Measurements from ENCODE around the gene DDX10. TPM values are rescaled to one million over a fixed set of nuclear protein-coding genes. Genes with fewer than 3 reads are reported as not detected.

The DDX10 gene
- total RNA-seq, 4 donors from 2014 or later = 8.8 to 27.7 (median 14.6) TPM

DNA sequence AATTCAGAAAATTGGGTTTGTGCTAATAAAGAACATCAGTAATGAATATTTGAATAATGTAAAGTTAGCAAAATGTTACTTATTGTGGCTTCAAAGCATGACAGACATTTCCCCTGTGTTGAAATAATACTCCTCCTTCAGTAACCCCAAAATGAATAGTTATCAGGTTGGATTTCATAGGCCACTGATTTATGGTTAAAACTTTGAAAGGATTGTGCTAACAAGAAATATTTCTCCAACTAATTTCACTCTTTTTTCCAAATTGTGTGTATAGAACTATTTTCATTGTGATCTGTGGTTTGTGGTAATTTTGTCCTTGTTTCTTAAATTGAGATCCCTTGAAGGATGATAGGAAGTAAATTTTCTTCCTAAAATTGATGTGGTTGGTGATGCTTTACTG is 7.9 kb downstream of the DDX10 start:
- TF ChIP-seq, protein P1, sequence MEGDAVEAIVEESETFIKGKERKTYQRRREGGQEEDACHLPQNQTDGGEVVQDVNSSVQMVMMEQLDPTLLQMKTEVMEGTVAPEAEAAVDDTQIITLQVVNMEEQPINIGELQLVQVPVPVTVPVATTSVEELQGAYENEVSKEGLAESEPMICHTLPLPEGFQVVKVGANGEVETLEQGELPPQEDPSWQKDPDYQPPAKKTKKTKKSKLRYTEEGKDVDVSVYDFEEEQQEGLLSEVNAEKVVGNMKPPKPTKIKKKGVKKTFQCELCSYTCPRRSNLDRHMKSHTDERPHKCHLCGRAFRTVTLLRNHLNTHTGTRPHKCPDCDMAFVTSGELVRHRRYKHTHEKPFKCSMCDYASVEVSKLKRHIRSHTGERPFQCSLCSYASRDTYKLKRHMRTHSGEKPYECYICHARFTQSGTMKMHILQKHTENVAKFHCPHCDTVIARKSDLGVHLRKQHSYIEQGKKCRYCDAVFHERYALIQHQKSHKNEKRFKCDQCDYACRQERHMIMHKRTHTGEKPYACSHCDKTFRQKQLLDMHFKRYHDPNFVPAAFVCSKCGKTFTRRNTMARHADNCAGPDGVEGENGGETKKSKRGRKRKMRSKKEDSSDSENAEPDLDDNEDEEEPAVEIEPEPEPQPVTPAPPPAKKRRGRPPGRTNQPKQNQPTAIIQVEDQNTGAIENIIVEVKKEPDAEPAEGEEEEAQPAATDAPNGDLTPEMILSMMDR (IDR thresholded peaks at IDR 0.05; ENCODE audit: low read depth) = no peak

DNA sequence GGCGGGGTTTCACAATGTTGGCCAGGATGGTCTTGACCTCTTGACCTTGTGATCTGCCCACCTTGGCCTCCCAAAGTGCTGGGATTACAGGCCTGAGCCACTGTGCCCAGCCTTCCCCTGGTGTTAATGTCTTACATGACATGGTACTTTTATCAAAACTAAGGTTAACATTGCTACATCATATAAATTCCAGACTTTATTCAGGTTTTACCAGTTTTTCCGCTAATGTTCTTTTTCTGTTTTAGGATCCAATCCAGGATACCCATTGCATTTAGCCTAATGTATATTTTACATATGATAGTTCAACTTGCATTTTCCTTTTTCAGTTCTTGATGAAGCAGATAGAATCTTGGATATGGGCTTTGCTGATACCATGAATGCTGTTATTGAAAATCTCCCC is 14.2 kb downstream of the DDX10 start:
- TF ChIP-seq, protein P1 (IDR thresholded peaks at IDR 0.05; ENCODE audit: low read depth) = no peak

DNA sequence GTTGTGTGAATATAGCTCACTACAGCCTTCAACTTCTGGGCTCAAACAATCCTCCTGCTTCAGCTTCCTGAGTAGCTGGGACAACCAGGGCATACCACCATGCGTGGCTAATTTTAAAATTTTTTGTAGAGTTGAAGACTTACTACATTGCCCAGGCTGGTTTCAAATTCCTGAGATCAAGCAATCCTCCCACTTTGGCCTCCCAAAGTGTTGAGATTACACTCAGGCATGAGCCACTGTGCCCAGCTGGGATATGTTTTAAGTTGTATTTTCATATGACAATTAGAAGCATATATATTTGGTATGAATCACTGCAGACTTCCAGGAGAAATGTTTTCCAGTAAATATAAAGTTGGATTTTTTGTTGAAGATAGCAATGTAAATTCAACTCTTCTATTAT is 15.4 kb downstream of the DDX10 start:
- TF ChIP-seq, protein P1 (IDR thresholded peaks at IDR 0.05; ENCODE audit: low read depth) = no peak

DNA sequence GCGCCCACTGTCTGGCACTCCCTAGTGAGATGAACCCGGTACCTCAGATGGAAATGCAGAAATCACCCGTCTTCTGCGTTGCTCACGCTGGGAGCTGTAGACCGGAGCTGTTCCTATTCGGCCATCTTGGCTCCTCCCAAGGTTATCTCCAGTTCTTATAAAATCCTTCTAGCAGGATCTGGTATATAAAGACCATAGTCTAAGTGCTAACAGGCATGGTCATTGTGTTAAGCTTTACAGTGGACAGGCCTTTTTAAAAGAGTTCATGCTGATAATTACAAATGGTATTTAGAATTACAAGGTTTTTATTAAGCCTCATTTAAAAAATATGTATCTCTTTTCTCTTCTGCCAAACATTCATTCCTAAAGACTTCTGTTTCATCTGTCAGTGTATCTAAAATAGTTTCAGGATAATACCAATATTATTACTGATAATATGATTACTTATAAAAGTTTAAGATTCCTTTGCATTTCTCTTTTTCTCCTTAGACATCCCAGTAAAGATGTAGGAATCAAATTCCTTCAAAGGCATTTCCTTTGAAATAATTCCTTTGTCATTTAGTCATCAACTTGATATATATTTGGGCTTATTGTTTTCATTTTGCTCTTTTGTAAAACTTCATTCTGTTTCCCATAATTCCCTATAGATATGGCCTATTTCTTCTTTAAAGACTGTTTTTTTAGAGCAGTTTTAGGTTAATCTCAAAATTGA is 20.7 kb downstream of the DDX10 start:
- TF ChIP-seq, protein P1 (IDR thresholded peaks at IDR 0.05; ENCODE audit: low read depth) = no peak

DNA sequence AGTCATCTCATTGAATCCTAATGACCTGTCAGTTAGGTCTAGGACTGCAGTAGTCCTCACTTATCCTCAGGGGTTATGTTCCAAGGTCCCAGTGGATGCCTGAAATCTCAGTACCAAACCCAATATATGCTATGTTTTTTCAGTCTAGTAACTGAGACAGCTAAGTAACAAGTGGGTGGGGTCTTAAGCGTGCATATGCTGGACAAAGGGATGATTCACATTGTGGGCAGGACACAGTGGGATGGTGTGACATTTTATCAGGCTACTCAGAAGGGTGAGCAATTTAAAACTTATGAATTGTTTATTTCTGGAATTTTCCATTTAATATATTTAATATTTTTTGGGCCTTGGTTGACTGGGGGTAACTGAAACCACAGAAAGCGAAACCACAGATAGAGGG is 29.0 kb downstream of the DDX10 start:
- TF ChIP-seq, protein P1 (IDR thresholded peaks at IDR 0.05; ENCODE audit: low read depth) = no peak

DNA sequence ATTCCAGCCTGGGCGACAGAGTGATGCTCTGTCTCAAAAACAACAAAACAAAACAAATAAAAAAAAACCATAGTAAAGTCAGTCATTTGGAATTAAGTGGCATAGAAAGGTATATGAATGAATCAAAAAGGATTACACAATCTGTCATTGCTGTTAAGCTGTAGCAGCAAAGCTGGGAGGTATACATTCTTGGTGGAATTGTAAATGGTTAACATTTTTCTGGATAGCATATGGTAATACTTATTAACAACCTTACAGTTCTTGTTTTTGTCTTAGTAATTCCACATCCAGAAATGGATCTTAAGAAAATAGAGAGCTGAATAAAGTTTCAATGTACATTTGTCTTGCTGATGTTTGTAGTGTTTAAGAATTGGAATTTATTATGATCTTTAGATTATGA is 30.0 kb downstream of the DDX10 start:
- TF ChIP-seq, protein P1 (IDR thresholded peaks at IDR 0.05; ENCODE audit: low read depth) = no peak

DNA sequence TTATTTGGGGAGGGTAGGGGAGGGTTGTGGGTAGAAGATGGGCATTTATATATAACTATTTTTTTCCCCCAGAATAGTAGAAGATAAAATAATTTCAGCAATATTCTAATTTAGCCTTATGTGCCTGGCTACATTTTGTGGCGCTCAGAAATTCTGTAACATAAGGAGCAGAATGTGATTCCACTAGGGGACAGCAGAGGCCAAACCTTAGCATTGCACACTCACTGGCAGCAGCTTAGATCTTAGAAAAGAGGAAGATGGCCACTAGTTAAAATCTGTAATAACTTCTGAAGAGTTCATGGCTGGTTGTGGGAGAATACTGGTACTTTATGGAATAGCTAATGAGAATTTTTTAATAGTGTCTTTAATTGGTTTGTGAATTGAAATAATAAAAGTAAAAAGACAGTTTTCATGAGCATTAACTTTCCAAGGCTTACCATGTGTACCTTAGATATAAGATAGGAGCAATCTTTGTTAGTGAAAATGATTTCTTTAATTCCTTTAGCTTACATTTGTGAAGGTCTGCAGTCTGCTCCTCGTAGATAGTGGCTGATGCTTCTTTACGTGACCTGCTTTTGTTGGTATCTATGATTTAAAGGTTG is 33.1 kb downstream of the DDX10 start:
- TF ChIP-seq, protein P1 (IDR thresholded peaks at IDR 0.05; ENCODE audit: low read depth) = no peak
